ENCODE data around the gene TMEM132C.

Gene TMEM132C

GRCh38 chr12:128339126-128339520 lies 72.2 kb downstream of the TMEM132C start:
- DNase-seq (ENCODE audit: low read depth) = no peak

GRCh38 chr12:128339631-128340030 lies 72.7 kb downstream of the TMEM132C start:
- DNase-seq (ENCODE audit: low read depth) = no peak

GRCh38 chr12:128353301-128353700 lies 86.3 kb downstream of the TMEM132C start:
- no peak for DNase-seq (ENCODE audit: low read depth)

- no peak for DNase-seq (ENCODE audit: low read depth)
Observed at GRCh38 chr12:128356547-128356946, 89.6 kb downstream of the TMEM132C start.

- DNase-seq (ENCODE audit: low read depth) = no peak
Observed at GRCh38 chr12:128361400-128361995, 94.5 kb downstream of the TMEM132C start.

- no peak for DNase-seq (ENCODE audit: low read depth)
Observed at GRCh38 chr12:128365032-128365431, 98.1 kb downstream of the TMEM132C start.

- DNase-seq (ENCODE audit: low read depth) = no peak
Observed at GRCh38 chr12:128365651-128366231, 98.8 kb downstream of the TMEM132C start.

- no peak for DNase-seq (ENCODE audit: low read depth)
Observed at GRCh38 chr12:128367961-128368360, 101.0 kb downstream of the TMEM132C start.

- no peak for DNase-seq (ENCODE audit: low read depth)
Observed at GRCh38 chr12:128381541-128381940, 114.6 kb downstream of the TMEM132C start.

- DNase-seq (ENCODE audit: low read depth) = no peak
Observed at GRCh38 chr12:128381946-128382345, 115.0 kb downstream of the TMEM132C start.

GRCh38 chr12:128382946-128383345 lies 116.0 kb downstream of the TMEM132C start:
- DNase-seq (ENCODE audit: low read depth) = no peak

- DNase-seq (ENCODE audit: low read depth) = no peak
Observed at GRCh38 chr12:128383357-128383937, 116.5 kb downstream of the TMEM132C start.

GRCh38 chr12:128385736-128386135 lies 118.8 kb downstream of the TMEM132C start:
- DNase-seq (ENCODE audit: low read depth) = no peak

- no peak for DNase-seq (ENCODE audit: low read depth)
Observed at GRCh38 chr12:128387811-128388422, 120.9 kb downstream of the TMEM132C start.

GRCh38 chr12:128388461-128389000 lies 121.6 kb downstream of the TMEM132C start:
- no peak for DNase-seq (ENCODE audit: low read depth)

- no peak for DNase-seq (ENCODE audit: low read depth)
Observed at GRCh38 chr12:128393346-128393745, 126.4 kb downstream of the TMEM132C start.

GRCh38 chr12:128394137-128394536 lies 127.2 kb downstream of the TMEM132C start:
- no peak for DNase-seq (ENCODE audit: low read depth)

- DNase-seq (ENCODE audit: low read depth) = no peak
Observed at GRCh38 chr12:128399253-128399652, 132.3 kb downstream of the TMEM132C start.

GRCh38 chr12:128402486-128403243 lies 135.7 kb downstream of the TMEM132C start:
- DNase-seq (ENCODE audit: low read depth) = no peak

- no peak for DNase-seq (ENCODE audit: low read depth)
Observed at GRCh38 chr12:128408669-128409068, 141.7 kb downstream of the TMEM132C start.

GRCh38 chr12:128415036-128415560 lies 148.1 kb downstream of the TMEM132C start:
- DNase-seq (ENCODE audit: low read depth) = no peak

- no peak for DNase-seq (ENCODE audit: low read depth)
Observed at GRCh38 chr12:128418944-128419343, 152.0 kb downstream of the TMEM132C start.
